Panc1 (cell line): ENCODE data around the gene NPAS3.

Experiments
- TCF7L2 ChIP-seq: IDR thresholded peaks from 2 replicates; pipeline ENCODE4 v1.6.1; 2011; ENCODE audit warnings: mild to moderate bottlenecking, low read depth, low read length, inconsistent platforms
- TF ChIP-seq, protein P1 (sequence below): fragments of 450-650 bp; IDR thresholded peaks from 2 replicates; pipeline ENCODE4 v1.5.1; 2017; ENCODE audit warnings: mild to moderate bottlenecking

GRCh38 chr14:33377596-33378390, 439.1 kb downstream of the NPAS3 start:
- TF ChIP-seq, protein P1, sequence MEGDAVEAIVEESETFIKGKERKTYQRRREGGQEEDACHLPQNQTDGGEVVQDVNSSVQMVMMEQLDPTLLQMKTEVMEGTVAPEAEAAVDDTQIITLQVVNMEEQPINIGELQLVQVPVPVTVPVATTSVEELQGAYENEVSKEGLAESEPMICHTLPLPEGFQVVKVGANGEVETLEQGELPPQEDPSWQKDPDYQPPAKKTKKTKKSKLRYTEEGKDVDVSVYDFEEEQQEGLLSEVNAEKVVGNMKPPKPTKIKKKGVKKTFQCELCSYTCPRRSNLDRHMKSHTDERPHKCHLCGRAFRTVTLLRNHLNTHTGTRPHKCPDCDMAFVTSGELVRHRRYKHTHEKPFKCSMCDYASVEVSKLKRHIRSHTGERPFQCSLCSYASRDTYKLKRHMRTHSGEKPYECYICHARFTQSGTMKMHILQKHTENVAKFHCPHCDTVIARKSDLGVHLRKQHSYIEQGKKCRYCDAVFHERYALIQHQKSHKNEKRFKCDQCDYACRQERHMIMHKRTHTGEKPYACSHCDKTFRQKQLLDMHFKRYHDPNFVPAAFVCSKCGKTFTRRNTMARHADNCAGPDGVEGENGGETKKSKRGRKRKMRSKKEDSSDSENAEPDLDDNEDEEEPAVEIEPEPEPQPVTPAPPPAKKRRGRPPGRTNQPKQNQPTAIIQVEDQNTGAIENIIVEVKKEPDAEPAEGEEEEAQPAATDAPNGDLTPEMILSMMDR: no peak
- TF ChIP-seq TCF7L2: no peak
